Osteocyte (in vitro differentiated cells): ENCODE data around the gene CYTH1. TPM values are rescaled to one million over a fixed set of nuclear protein-coding genes. Genes with fewer than 3 reads are reported as not detected.
A peak's percentile ranks its signal among the peaks of the same experiment; 100 is the strongest.

Source experiments
- DNase-seq: peaks from one replicate; pipeline ENCODE4 v3.0.0; 2021; ENCODE audit warnings: mixed read lengths; ENCODE audit not compliant: unreplicated experiment; ENCODE audit errors: extremely low spot score
- H3K27ac Mint-ChIP-seq: one replicate; pipeline ENCODE4 v1.8.0; 2021; ENCODE audit warnings: mild to moderate bottlenecking, mixed read lengths; ENCODE audit not compliant: unreplicated experiment
- H3K27me3 Mint-ChIP-seq: one replicate; pipeline ENCODE4 v1.8.0; 2021; ENCODE audit warnings: mixed read lengths; ENCODE audit not compliant: unreplicated experiment
- H3K36me3 Mint-ChIP-seq: one replicate; pipeline ENCODE4 v1.8.0; 2021; ENCODE audit warnings: mixed read lengths; ENCODE audit not compliant: unreplicated experiment
- H3K4me1 Mint-ChIP-seq: one replicate; pipeline ENCODE4 v1.8.0; 2021; ENCODE audit warnings: mixed read lengths; ENCODE audit not compliant: unreplicated experiment
- H3K4me3 Mint-ChIP-seq: one replicate; pipeline ENCODE4 v1.8.0; 2021; ENCODE audit warnings: mild to moderate bottlenecking, moderate library complexity, mixed read lengths; ENCODE audit not compliant: unreplicated experiment
- H3K9me3 Mint-ChIP-seq: one replicate; pipeline ENCODE4 v1.8.0; 2021; ENCODE audit warnings: mixed read lengths; ENCODE audit not compliant: unreplicated experiment
- CTCF ChIP-seq: fragments of 200-600 bp; sonication (generic); IDR thresholded peaks from 2 replicates; pipeline ENCODE4 v1.5.0; 2021; ENCODE audit warnings: antibody characterized with exemption, mild to moderate bottlenecking, moderate library complexity
- total RNA-seq: library from RNA; stranded (reverse); gene quantifications from 2 replicates; pipeline ENCODE4 v1.2.1, GENCODE V29; 2021

The CYTH1 gene
- total RNA-seq, 1 donor from 2014 or later, result 113 TPM

- H3K4me3 Mint-ChIP-seq, result no peak overlapping the region
- no peak for TF ChIP-seq CTCF
- H3K4me1 Mint-ChIP-seq, result peaks cover 44% of the 10 kb centered on the region
- no peak overlapping the region for H3K27ac Mint-ChIP-seq
- no peaks in the 10 kb centered on the region for H3K27me3 Mint-ChIP-seq
- peaks cover 38% of the 10 kb centered on the region for H3K36me3 Mint-ChIP-seq
- no peak for DNase-seq
- no peaks in the 10 kb centered on the region for H3K9me3 Mint-ChIP-seq
Observed at GRCh38 chr17:78670850-78671725, 111.0 kb downstream of the CYTH1 start.

GRCh38 chr17:78669975-78670518, 112.0 kb downstream of the CYTH1 start:
- Mint-ChIP-seq H3K4me1 (peaks cover 44% of the 10 kb centered on the region), H3K4me3 (no peak overlapping the region), H3K27ac (peak overlapping the region; percentile 27), H3K27me3 (no peaks in the 10 kb centered on the region), H3K9me3 (no peaks in the 10 kb centered on the region), H3K36me3 (peaks cover 29% of the 10 kb centered on the region)
- no peak for DNase-seq
- TF ChIP-seq CTCF, result no peak

- Mint-ChIP-seq H3K27ac (peak overlapping the region; percentile 27), H3K9me3 (no peaks in the 10 kb centered on the region), H3K36me3 (peaks cover 26% of the 10 kb centered on the region), H3K4me3 (no peak overlapping the region), H3K4me1 (peaks cover 44% of the 10 kb centered on the region), H3K27me3 (no peaks in the 10 kb centered on the region)
- no peak for TF ChIP-seq CTCF
- DNase-seq, result no peak
Observed at GRCh38 chr17:78669256-78669974, 112.7 kb downstream of the CYTH1 start.

GRCh38 chr17:78668847-78669246, 113.2 kb downstream of the CYTH1 start:
- H3K4me1 Mint-ChIP-seq, result peaks cover 39% of the 10 kb centered on the region

More at GRCh38 chr17:78668847-78669246, 113.2 kb downstream of the CYTH1 start:
- H3K36me3 Mint-ChIP-seq, result peaks cover 20% of the 10 kb centered on the region
- H3K4me3 Mint-ChIP-seq, result no peak overlapping the region
- no peaks in the 10 kb centered on the region for H3K9me3 Mint-ChIP-seq
- no peaks in the 10 kb centered on the region for H3K27me3 Mint-ChIP-seq
- TF ChIP-seq CTCF, result no peak
- DNase-seq, result no peak
- peak overlapping the region; percentile 8 for H3K27ac Mint-ChIP-seq
